ENCODE results near the gene NR2F1-AS1.

NR2F1-AS1 gene

GRCh38 chr5:93603078-93603792 is 22.2 kb upstream of the NR2F1-AS1 start:
- DNase-seq = no peak

- DNase-seq = no peak
Measured at GRCh38 chr5:93602241-93603077, 21.4 kb upstream of the NR2F1-AS1 start.

GRCh38 chr5:93601802-93602155 is 20.8 kb upstream of the NR2F1-AS1 start:
- no peak for DNase-seq

- no peak for DNase-seq
Measured at GRCh38 chr5:93601071-93601801, 20.2 kb upstream of the NR2F1-AS1 start.

- no peak for DNase-seq
Measured at GRCh38 chr5:93600409-93601070, 19.5 kb upstream of the NR2F1-AS1 start.

- no peak for DNase-seq
Measured at GRCh38 chr5:93599399-93600120, 18.5 kb upstream of the NR2F1-AS1 start.

- no peak for DNase-seq
Measured at GRCh38 chr5:93599001-93599379, 18.0 kb upstream of the NR2F1-AS1 start.

- DNase-seq = no peak
Measured at GRCh38 chr5:93598091-93599000, 17.3 kb upstream of the NR2F1-AS1 start.

- no peak for DNase-seq
Measured at GRCh38 chr5:93596676-93597490, 15.9 kb upstream of the NR2F1-AS1 start.

- no peak for DNase-seq
Measured at GRCh38 chr5:93596310-93596675, 15.3 kb upstream of the NR2F1-AS1 start.

GRCh38 chr5:93595420-93596147 is 14.6 kb upstream of the NR2F1-AS1 start:
- DNase-seq = no peak

- DNase-seq = no peak
Measured at GRCh38 chr5:93594591-93595419, 13.8 kb upstream of the NR2F1-AS1 start.

- DNase-seq = no peak
Measured at GRCh38 chr5:93593476-93594131, 12.6 kb upstream of the NR2F1-AS1 start.

GRCh38 chr5:93592883-93593282 is 11.9 kb upstream of the NR2F1-AS1 start:
- DNase-seq = no peak

GRCh38 chr5:93591323-93591945 is 10.4 kb upstream of the NR2F1-AS1 start:
- DNase-seq = no peak

- no peak for DNase-seq
Measured at GRCh38 chr5:93590493-93590892, 9.5 kb upstream of the NR2F1-AS1 start.

GRCh38 chr5:93589829-93590215 is 8.8 kb upstream of the NR2F1-AS1 start:
- DNase-seq = no peak

Measured in hematopoietic multipotent progenitor cell treated with erythropoietin and hydrocortisone succinate and interleukin-3 and kit ligand, for 6 days (in vitro differentiated cells).